Caco-2 (cell line): Measurements from ENCODE around the gene GPATCH11. TPM values are rescaled to one million over a fixed set of nuclear protein-coding genes. Genes with fewer than 3 reads are reported as not detected.

Experiments
- BruUV-seq: library from RNA; stranded (reverse); fragments of 400-500 nt; replicated peaks from 2 replicates; lab custom pipeline; 2021; lab: Mats Ljungman, UMichigan
- CTCF ChIA-PET: fragments of 300-600 bp; sonication (Branson Sonifier 250); formaldehyde crosslinking; loops from one replicate; lab custom pipeline; 2022; ENCODE audit warnings: antibody characterized with exemption; lab: Charles Lee
- POLR2A ChIA-PET: fragments of 300-600 bp; sonication (Branson Sonifier 250); formaldehyde crosslinking; loops from one replicate; lab custom pipeline; 2022; ENCODE audit warnings: antibody characterized with exemption; lab: Charles Lee
- DNase-seq, 2 experiments: peaks; one replicate each; pipeline versions ENCODE4 v3.0.0 to v3.0.0-alpha.2; 2020 to 2022
- H3K27me3 ChIP-seq: replicated peaks from 2 replicates; pipeline ENCODE4 v1.6.0; 2011; ENCODE audit warnings: low read length; ENCODE audit not compliant: control insufficient read depth, insufficient read depth
- H3K36me3 ChIP-seq: 2 replicates; pipeline ENCODE4 v1.5.1; 2011; ENCODE audit warnings: low read length; ENCODE audit not compliant: control insufficient read depth, insufficient read depth
- H3K4me1 ChIP-seq: fragments of 250-450 bp; sonication (Bioruptor Pico); 2 replicates; pipeline ENCODE4 v1.5.1; 2020; ENCODE audit warnings: mild to moderate bottlenecking
- H3K4me3 ChIP-seq: 2 replicates; pipeline ENCODE4 v1.5.1; 2011; ENCODE audit warnings: low read depth, mild to moderate bottlenecking, control low read depth, low read length
- H3K9me3 ChIP-seq: fragments of 250-450 bp; sonication (Bioruptor Pico); 2 replicates; pipeline ENCODE4 v1.5.1; 2020; ENCODE audit warnings: mild to moderate bottlenecking, moderate library complexity
- H3K27ac Mint-ChIP-seq: one replicate; pipeline ENCODE4 v1.8.0; 2022; ENCODE audit warnings: mixed read lengths; ENCODE audit not compliant: unreplicated experiment
- H3K27me3 Mint-ChIP-seq: one replicate; pipeline ENCODE4 v1.8.0; 2022; ENCODE audit warnings: mixed read lengths; ENCODE audit not compliant: insufficient read depth, unreplicated experiment
- H3K36me3 Mint-ChIP-seq: one replicate; pipeline ENCODE4 v1.8.0; 2022; ENCODE audit warnings: mild to moderate bottlenecking, mixed read lengths; ENCODE audit not compliant: insufficient read depth, unreplicated experiment
- H3K4me1 Mint-ChIP-seq: one replicate; pipeline ENCODE4 v1.8.0; 2022; ENCODE audit warnings: low read depth, mixed read lengths; ENCODE audit not compliant: unreplicated experiment
- H3K4me3 Mint-ChIP-seq: one replicate; pipeline ENCODE4 v1.8.0; 2022; ENCODE audit warnings: mild to moderate bottlenecking, moderate library complexity, mixed read lengths; ENCODE audit not compliant: unreplicated experiment
- H3K9me3 Mint-ChIP-seq: one replicate; pipeline ENCODE4 v1.8.0; 2022; ENCODE audit warnings: mixed read lengths; ENCODE audit not compliant: unreplicated experiment
- CTCF ChIP-seq, 2 experiments: fragments of 200-600 bp in 1 of 2; IDR thresholded peaks; 1 replicate in 1 of 2; 2 replicates in 1 of 2; pipeline versions ENCODE4 v1.5.1 to v1.8.0; 2011 to 2022; ENCODE audit warnings: antibody characterized with exemption in 1 of 2, control low read depth in 1 of 2, inconsistent platforms in 1 of 2, low read depth in 1 of 2, low read length in 1 of 2, mild to moderate bottlenecking in 1 of 2, moderate library complexity in 1 of 2; ENCODE audit not compliant: insufficient read depth in 1 of 2, severe bottlenecking in 1 of 2, unreplicated experiment in 1 of 2
- intact Hi-C: fragments of 100-400 bp; cut with micrococcal nuclease; formaldehyde crosslinking; loops from one replicate; pipeline ENCODE4 v1.10.0; 2022; ENCODE audit not compliant: unreplicated experiment
- total RNA-seq: library from RNA; stranded (reverse); gene quantifications from 2 replicates; pipeline ENCODE4 v1.2.3, GENCODE V29; 2022

The GPATCH11 gene
- total RNA-seq, 1 experiment from 2014 or later, result 8.3 TPM

- Mint-ChIP-seq H3K36me3 (peaks cover 10% of the 10 kb centered on the region), H3K4me1 (no peaks in the 10 kb centered on the region), H3K4me3 (no peak overlapping the region), H3K9me3 (no peaks in the 10 kb centered on the region), H3K27me3 (no peaks in the 10 kb centered on the region), H3K27ac (no peak overlapping the region)
- Histone ChIP-seq H3K9me3 (no peaks in the 10 kb centered on the region), H3K4me3 (no peak overlapping the region), H3K36me3 (no peaks in the 10 kb centered on the region), H3K27me3 (no peaks in the 10 kb centered on the region), H3K4me1 (no peaks in the 10 kb centered on the region)
- DNase-seq, result no peak
- intact Hi-C loops, result no loop called here
- ChIA-PET POLR2A (no interaction called here), CTCF (no interaction called here)
- no TSS peak for BruUV-seq
- TF ChIP-seq CTCF (IDR thresholded peaks at IDR 0.05; ENCODE audit: insufficient read depth in 1 of 2, low read depth in 1 of 2, low read length in 1 of 2, severe bottlenecking in 1 of 2, unreplicated experiment in 1 of 2), result no peak
These were observed 13.4 kb upstream of the GPATCH11 start for GRCh38 chr2:37070931-37071330.

GRCh38 chr2:37080266-37080665, 4.1 kb upstream of the GPATCH11 start:
- no TSS peak for BruUV-seq
- ChIA-PET CTCF (no interaction called here), POLR2A (no interaction called here)
- Mint-ChIP-seq H3K36me3 (peaks cover 10% of the 10 kb centered on the region), H3K27me3 (no peaks in the 10 kb centered on the region), H3K9me3 (no peaks in the 10 kb centered on the region), H3K27ac (no peak overlapping the region), H3K4me3 (no peak overlapping the region), H3K4me1 (no peaks in the 10 kb centered on the region)
- Histone ChIP-seq H3K27me3 (no peaks in the 10 kb centered on the region), H3K9me3 (no peaks in the 10 kb centered on the region), H3K36me3 (no peaks in the 10 kb centered on the region), H3K4me3 (no peak overlapping the region), H3K4me1 (peaks cover 7% of the 10 kb centered on the region)
- DNase-seq, result no peak
- intact Hi-C loops, result loop anchor here (5.0 kb wide), 1 partner anchor 113 kb away; the partner anchor contains the start of gene STRN
- TF ChIP-seq CTCF (IDR thresholded peaks at IDR 0.05; ENCODE audit: insufficient read depth in 1 of 2, low read depth in 1 of 2, low read length in 1 of 2, severe bottlenecking in 1 of 2, unreplicated experiment in 1 of 2), result no peak

GRCh38 chr2:37080689-37081088, 3.6 kb upstream of the GPATCH11 start:
- Histone ChIP-seq H3K9me3 (no peaks in the 10 kb centered on the region), H3K4me3 (no peak overlapping the region), H3K4me1 (peaks cover 11% of the 10 kb centered on the region), H3K36me3 (no peaks in the 10 kb centered on the region), H3K27me3 (no peaks in the 10 kb centered on the region)
- no peaks in the 10 kb centered on the region for H3K4me1 Mint-ChIP-seq
- H3K27ac Mint-ChIP-seq, result no peak overlapping the region
- no peak for DNase-seq
- intact Hi-C loops, result loop anchor here (5.0 kb wide), 1 partner anchor 113 kb away; the partner anchor contains the start of gene STRN
- ChIA-PET CTCF (no interaction called here), POLR2A (no interaction called here)
- H3K27me3 Mint-ChIP-seq, result no peaks in the 10 kb centered on the region
- H3K4me3 Mint-ChIP-seq, result no peak overlapping the region
- BruUV-seq, result no TSS peak
- H3K9me3 Mint-ChIP-seq, result no peaks in the 10 kb centered on the region
- no peak for TF ChIP-seq CTCF (IDR thresholded peaks at IDR 0.05; ENCODE audit: insufficient read depth in 1 of 2, low read depth in 1 of 2, low read length in 1 of 2, severe bottlenecking in 1 of 2, unreplicated experiment in 1 of 2)
- H3K36me3 Mint-ChIP-seq, result peaks cover 10% of the 10 kb centered on the region
